IMR-90 (cell line): ENCODE results near the gene ZFHX3. TPM values are rescaled to one million over a fixed set of nuclear protein-coding genes. Genes with fewer than 3 reads are reported as not detected.

Experiments
- ATAC-seq: fragments of 200-7000 bp; cut with Tn5 transposase; 2 replicates; pipeline ENCODE4 v1.9.1; 2020; ENCODE audit warnings: low read depth, mild to moderate bottlenecking, moderate library complexity
- BruUV-seq: library from RNA; stranded (reverse); fragments of 400-500 nt; replicated peaks from 2 replicates; lab custom pipeline; 2021; lab: Mats Ljungman, UMichigan
- CTCF ChIA-PET: fragments of 300-600 bp; formaldehyde crosslinking; extraction: SDS; loops from one replicate; lab custom pipeline; 2021; ENCODE audit warnings: antibody characterized with exemption; lab: Yijun Ruan, JAX
- POLR2A ChIA-PET: fragments of 300-600 bp; sonication (Branson Sonifier 250); formaldehyde crosslinking; loops from one replicate; lab custom pipeline; 2022; ENCODE audit warnings: antibody characterized with exemption; ENCODE audit not compliant: unreplicated experiment; lab: Charles Lee
- DNase-seq: peaks from one replicate; pipeline ENCODE4 v3.0.0; 2013
- H2AFZ ChIP-seq: replicated peaks from 2 replicates; pipeline ENCODE3; 2013; ENCODE audit warnings: low read length, mild to moderate bottlenecking; ENCODE audit not compliant: poor library complexity
- H2AK5ac ChIP-seq: 2 replicates; pipeline ENCODE4 v1.6.1; 2013; ENCODE audit warnings: low read depth, low read length, inconsistent platforms
- H2AK9ac ChIP-seq: replicated peaks from 2 replicates; pipeline ENCODE3; 2013; ENCODE audit warnings: mild to moderate bottlenecking, low read depth, low read length, moderate library complexity; ENCODE audit not compliant: poor library complexity
- H2BK120ac ChIP-seq: 2 replicates; pipeline ENCODE4 v1.6.1; 2013; ENCODE audit warnings: low read depth, low read length, inconsistent platforms
- H2BK15ac ChIP-seq: 3 replicates; pipeline ENCODE4 v1.6.1; 2013; ENCODE audit warnings: low read depth, low read length, inconsistent platforms
- H2BK20ac ChIP-seq: 2 replicates; pipeline ENCODE4 v1.6.1; 2013; ENCODE audit warnings: low read depth, mild to moderate bottlenecking, inconsistent platforms, low read length, moderate library complexity
- H2BK5ac ChIP-seq: 2 replicates; pipeline ENCODE4 v1.6.1; 2013; ENCODE audit warnings: mild to moderate bottlenecking, low read depth, low read length, inconsistent platforms; ENCODE audit not compliant: poor library complexity, severe bottlenecking
- H3K14ac ChIP-seq: replicated peaks from 2 replicates; pipeline ENCODE4 v1.6.1; 2013; ENCODE audit warnings: low read depth, low read length, inconsistent platforms
- H3K18ac ChIP-seq: 2 replicates; pipeline ENCODE4 v1.6.1; 2013; ENCODE audit warnings: low read depth, low read length, control low read depth
- H3K23ac ChIP-seq: 2 replicates; pipeline ENCODE4 v1.6.1; 2013; ENCODE audit warnings: low read depth, low read length, inconsistent platforms
- H3K27ac ChIP-seq: 2 replicates; pipeline ENCODE4 v1.5.1; 2013; ENCODE audit warnings: mild to moderate bottlenecking, control low read depth, low read length; ENCODE audit not compliant: insufficient read depth
- H3K27me3 ChIP-seq: 2 replicates; pipeline ENCODE4 v1.6.1; 2013; ENCODE audit warnings: low read length; ENCODE audit not compliant: control insufficient read depth, insufficient read depth
- H3K36me3 ChIP-seq: 2 replicates; pipeline ENCODE4 v1.6.1; 2013; ENCODE audit warnings: low read length, mixed read lengths; ENCODE audit not compliant: control insufficient read depth, insufficient read depth
- H3K4ac ChIP-seq: 2 replicates; pipeline ENCODE4 v1.6.1; 2013; ENCODE audit warnings: low read depth, low read length, inconsistent platforms
- H3K4me1 ChIP-seq: 2 replicates; pipeline ENCODE4 v1.6.1; 2013; ENCODE audit warnings: low read length, mixed read lengths; ENCODE audit not compliant: control insufficient read depth, insufficient read depth
- H3K4me2 ChIP-seq: 2 replicates; pipeline ENCODE4 v1.6.1; 2013; ENCODE audit warnings: low read depth, mild to moderate bottlenecking, control low read depth, low read length, moderate library complexity
- H3K4me3 ChIP-seq: 2 replicates; pipeline ENCODE4 v1.5.1; 2013; ENCODE audit warnings: low read depth, mild to moderate bottlenecking, control low read depth, low read length, moderate library complexity; ENCODE audit not compliant: insufficient read depth
- H3K56ac ChIP-seq: 2 replicates; pipeline ENCODE4 v1.6.1; 2013; ENCODE audit warnings: low read length, inconsistent platforms; ENCODE audit not compliant: insufficient read depth; ENCODE audit errors: extremely low read depth
- H3K79me1 ChIP-seq, 2 experiments: 2 replicates each; pipeline ENCODE4 v1.6.1; 2013; ENCODE audit warnings: low read length in 2 of 2, inconsistent platforms in 1 of 2, low read depth in 1 of 2
- H3K9ac ChIP-seq: 2 replicates; pipeline ENCODE4 v1.6.1; 2013; ENCODE audit warnings: low read depth, low read length, control low read depth
- H3K9me1 ChIP-seq: 2 replicates; pipeline ENCODE4 v1.6.1; 2013; ENCODE audit warnings: low read length, inconsistent platforms; ENCODE audit not compliant: insufficient read depth
- H3K9me3 ChIP-seq: 2 replicates; pipeline ENCODE4 v1.6.1; 2013; ENCODE audit warnings: low read length; ENCODE audit not compliant: control insufficient read depth, insufficient read depth
- H4K20me1 ChIP-seq: 2 replicates; pipeline ENCODE4 v1.6.1; 2013; ENCODE audit warnings: low read length, inconsistent platforms; ENCODE audit not compliant: insufficient read depth
- H4K5ac ChIP-seq: 2 replicates; pipeline ENCODE4 v1.6.1; 2013; ENCODE audit warnings: mild to moderate bottlenecking, low read depth, low read length, control low read depth
- H4K8ac ChIP-seq, 2 experiments: 2 replicates each; pipeline ENCODE4 v1.6.1; 2013; ENCODE audit warnings: low read depth in 2 of 2, low read length in 2 of 2, control low read depth in 1 of 2, inconsistent platforms in 1 of 2
- H4K91ac ChIP-seq: 2 replicates; pipeline ENCODE4 v1.6.1; 2013; ENCODE audit warnings: low read depth, low read length, inconsistent platforms; ENCODE audit not compliant: insufficient read depth
- CHD1 ChIP-seq: IDR thresholded peaks from 2 replicates; pipeline ENCODE4 v1.6.1; 2012; ENCODE audit warnings: low read depth, low read length, improper control_type of control experiment
- MAFK ChIP-seq: IDR thresholded peaks from 2 replicates; pipeline ENCODE4 v1.6.1; 2012; ENCODE audit warnings: low read depth, low read length, improper control_type of control experiment
- MAZ ChIP-seq: IDR thresholded peaks from 2 replicates; pipeline ENCODE4 v1.6.1; 2012; ENCODE audit warnings: low read depth, mild to moderate bottlenecking, low read length, improper control_type of control experiment, moderate library complexity, borderline replicate concordance
- POLR2A ChIP-seq: IDR thresholded peaks from 2 replicates; pipeline ENCODE4 v1.6.1; 2012; ENCODE audit warnings: mild to moderate bottlenecking, low read depth, low read length
- RAD21 ChIP-seq: IDR thresholded peaks from 2 replicates; pipeline ENCODE4 v1.6.1; 2012; ENCODE audit warnings: low read length, improper control_type of control experiment
- RCOR1 ChIP-seq: IDR thresholded peaks from 2 replicates; pipeline ENCODE4 v1.6.1; 2012; ENCODE audit warnings: mild to moderate bottlenecking, low read length, improper control_type of control experiment; ENCODE audit not compliant: insufficient replicate concordance
- whole genome bisulfite sequencing, 2 experiments: methylation state at CpG; one replicate each; pipeline versions ENCODE4 v1.1.5 to v1.1.7; 2013; ENCODE audit warnings: missing lambda C conversion rate in 2 of 2; ENCODE audit not compliant: insufficient read length in 1 of 2; ENCODE audit errors: extremely low coverage in 2 of 2; 5-methylcytosine and 5-hydroxymethylcytosine counted together
- dilution Hi-C: fragments of 300-500 bp; cut with HindIII; formaldehyde crosslinking; loops from one replicate; pipeline ENCODE4 v1.14.3; 2018; ENCODE audit warnings: low sequenced_read_pairs; ENCODE audit not compliant: unreplicated experiment
- in situ Hi-C: fragments of 300-500 bp; cut with MboI; formaldehyde crosslinking; loops from 3 replicates; pipeline ENCODE4 v1.14.3; 2019; ENCODE audit warnings: low sequenced_read_pairs, inconsistent platforms, mixed read lengths
- intact Hi-C: fragments of 100-400 bp; cut with micrococcal nuclease; formaldehyde crosslinking; loops from 2 replicates; pipeline ENCODE4 v1.10.0; 2022
- polyA plus RNA-seq, 3 experiments: library from polyadenylated mRNA; depleted of rRNA; stranded (reverse); fragments of >200 nt; gene quantifications; 2 replicates each; pipeline ENCODE4 v1.2.3, GENCODE V29; 2012; ENCODE audit warnings: low replicate concordance in 1 of 3
- total RNA-seq: library from RNA; depleted of rRNA; stranded (reverse); fragments of >200 nt; gene quantifications from 2 replicates; pipeline ENCODE4 v1.2.3, GENCODE V29; 2012
- TF ChIP-seq, protein P1 (sequence below): fragments of 150-350 bp; IDR thresholded peaks from 2 replicates; pipeline ENCODE4 v1.6.1; 2017; ENCODE audit warnings: mild to moderate bottlenecking, antibody characterized with exemption, low read length, low read depth

Gene ZFHX3
- total and polyA plus RNA-seq, 2 of the 4 experiments (the other 2 are of a cell fraction), result 1.4 to 1.7 TPM

- no TSS peak for BruUV-seq
- in situ Hi-C loops, result no loop called here
These were observed 138.7 kb downstream of the ZFHX3 start for GRCh38 chr16:72909196-72909595.

More at GRCh38 chr16:72909196-72909595, 138.7 kb downstream of the ZFHX3 start:
- TF ChIP-seq, protein P1, sequence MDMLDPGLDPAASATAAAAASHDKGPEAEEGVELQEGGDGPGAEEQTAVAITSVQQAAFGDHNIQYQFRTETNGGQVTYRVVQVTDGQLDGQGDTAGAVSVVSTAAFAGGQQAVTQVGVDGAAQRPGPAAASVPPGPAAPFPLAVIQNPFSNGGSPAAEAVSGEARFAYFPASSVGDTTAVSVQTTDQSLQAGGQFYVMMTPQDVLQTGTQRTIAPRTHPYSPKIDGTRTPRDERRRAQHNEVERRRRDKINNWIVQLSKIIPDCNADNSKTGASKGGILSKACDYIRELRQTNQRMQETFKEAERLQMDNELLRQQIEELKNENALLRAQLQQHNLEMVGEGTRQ, result no peak
- TF ChIP-seq MAZ, result no peak
- no peak for TF ChIP-seq RCOR1
- TF ChIP-seq RAD21, result no peak
- no peak for TF ChIP-seq CHD1
- no peak for TF ChIP-seq MAFK
- TF ChIP-seq POLR2A, result no peak
- Histone ChIP-seq H3K4me2 (no peak overlapping the region), H2AK9ac (no peak overlapping the region), H3K79me1 (peaks cover 17 to 45% of the 10 kb centered on the region in 2 experiments), H3K4me3 (no peak overlapping the region), H4K91ac (no peak overlapping the region), H3K9ac (no peak overlapping the region), H3K9me3 (no peaks in the 10 kb centered on the region), H3K27ac (no peak overlapping the region), H3K18ac (no peak overlapping the region), H3K23ac (no peak overlapping the region), H3K4me1 (peaks cover 7% of the 10 kb centered on the region), H3K36me3 (peaks cover 2% of the 10 kb centered on the region; the same call in 1 of the 2 replicates), H4K20me1 (peaks cover 14% of the 10 kb centered on the region; the same call in 1 of the 2 replicates), H2BK120ac (no peak overlapping the region), H3K14ac (no peak overlapping the region), H2BK5ac (no peak overlapping the region), H4K5ac (no peak overlapping the region), H4K8ac (no peak overlapping the region), H3K27me3 (no peaks in the 10 kb centered on the region), H3K4ac (no peak overlapping the region), H2BK15ac (no peak overlapping the region), H2BK20ac (no peak overlapping the region), H3K56ac (no peak overlapping the region), H2AFZ (no peak overlapping the region), H3K9me1 (peaks cover 3% of the 10 kb centered on the region), H2AK5ac (no peak overlapping the region)
- no peak for DNase-seq
- dilution Hi-C loops (no loop called here), intact Hi-C loops (no loop called here)
- no CpG with 5 or more reads among the region's 6 CpGs for WGBS, 2 experiments
- ChIA-PET POLR2A (no interaction called here), CTCF (interaction anchor here (0.9 kb wide), 1 partner anchor 11 kb away, joined by 3 read pairs; no protein-coding TSS in a partner anchor)
- no peak for ATAC-seq
